ENCODE data around the gene BPTF. TPM values are rescaled to one million over a fixed set of nuclear protein-coding genes. Genes with fewer than 3 reads are reported as not detected.

The BPTF gene
- total and polyA plus RNA-seq, 2 experiments from 2014 or later, result 15.6 to 26.9 TPM

GRCh38 chr17:67862614-67863217 is 37.4 kb downstream of the BPTF start:
- peak; percentile 11 for DNase-seq
- H3K9me3 ChIP-seq (ENCODE audit: low read depth), result no peaks in the 10 kb centered on the region
- H4K20me1 ChIP-seq (ENCODE audit: insufficient read depth), result peaks cover 7% of the 10 kb centered on the region; the same call in 1 of the 2 replicates
- 56 to 82% methylated on average over 1 of the region's 1 CpG for WGBS, 2 experiments (ENCODE audit: low coverage in 1 of 2, low lambda C conversion rate in 2 of 2, missing lambda C conversion rate in 2 of 2)
- in situ Hi-C loops (cut with MboI), result no loop called here
- H3F3A ChIP-seq (ENCODE audit: insufficient read depth), result 0 out of 2 replicates have a peak, but pooled peaks cover 7% of the 10 kb centered on the region
- no peak overlapping the region for H3K9ac ChIP-seq
- H3K4me1 ChIP-seq (ENCODE audit: insufficient read depth), result no peaks in the 10 kb centered on the region
- no peaks in the 10 kb centered on the region for H3K27me3 ChIP-seq (replicated peaks; ENCODE audit: insufficient read depth)
- H3K79me2 ChIP-seq (ENCODE audit: insufficient read depth), result peaks cover 100% of the 10 kb centered on the region
- H3K27ac ChIP-seq, result no peak overlapping the region
- TF ChIP-seq EZH2phosphoT487 (IDR thresholded peaks at IDR 0.05; ENCODE audit: insufficient read depth, low read depth), result no peak
- no peak for TF ChIP-seq EZH2 (IDR thresholded peaks at IDR 0.05; ENCODE audit: insufficient read depth, poor library complexity, severe bottlenecking)
- no peaks in the 10 kb centered on the region for H3K9me2 ChIP-seq (ENCODE audit: insufficient read depth)
- no peak overlapping the region for H3K4me2 ChIP-seq (ENCODE audit: unreplicated experiment)
- H3K4me3 ChIP-seq, result no peak overlapping the region
- H2AFZ ChIP-seq, result no peak overlapping the region
- no peaks in the 10 kb centered on the region for H3K36me3 ChIP-seq (ENCODE audit: low read depth)

GRCh38 chr17:67863624-67864247 is 38.4 kb downstream of the BPTF start:
- Histone ChIP-seq H3K4me1 (ENCODE audit: insufficient read depth) (no peaks in the 10 kb centered on the region), H3K9me2 (ENCODE audit: insufficient read depth) (no peaks in the 10 kb centered on the region), H3K4me3 (no peak overlapping the region), H3K27me3 (replicated peaks; ENCODE audit: insufficient read depth) (no peaks in the 10 kb centered on the region), H2AFZ (no peak overlapping the region), H3K79me2 (ENCODE audit: insufficient read depth) (peaks cover 100% of the 10 kb centered on the region), H3K9ac (no peak overlapping the region), H3F3A (ENCODE audit: insufficient read depth) (0 out of 2 replicates have a peak, but pooled peaks cover 7% of the 10 kb centered on the region), H3K36me3 (ENCODE audit: low read depth) (no peaks in the 10 kb centered on the region), H4K20me1 (ENCODE audit: insufficient read depth) (peaks cover 7% of the 10 kb centered on the region; the same call in 1 of the 2 replicates), H3K27ac (no peak overlapping the region), H3K9me3 (ENCODE audit: low read depth) (no peaks in the 10 kb centered on the region), H3K4me2 (ENCODE audit: unreplicated experiment) (no peak overlapping the region)
- no peak for TF ChIP-seq EZH2phosphoT487 (IDR thresholded peaks at IDR 0.05; ENCODE audit: insufficient read depth, low read depth)
- TF ChIP-seq EZH2 (IDR thresholded peaks at IDR 0.05; ENCODE audit: insufficient read depth, poor library complexity, severe bottlenecking), result no peak
- 94 to 96% methylated on average over 1 of the region's 1 CpG for WGBS, 2 experiments (ENCODE audit: low coverage in 1 of 2, low lambda C conversion rate in 2 of 2, missing lambda C conversion rate in 2 of 2)
- in situ Hi-C loops (cut with MboI), result no loop called here
- no peak for DNase-seq

- Histone ChIP-seq H3K79me2 (ENCODE audit: insufficient read depth) (peaks cover 98% of the 10 kb centered on the region), H3K36me3 (ENCODE audit: low read depth) (no peaks in the 10 kb centered on the region), H4K20me1 (ENCODE audit: insufficient read depth) (peaks cover 5% of the 10 kb centered on the region; the same call in 1 of the 2 replicates), H3K4me1 (ENCODE audit: insufficient read depth) (no peaks in the 10 kb centered on the region), H3K27ac (no peak overlapping the region), H3K27me3 (replicated peaks; ENCODE audit: insufficient read depth) (no peaks in the 10 kb centered on the region), H3K9me3 (ENCODE audit: low read depth) (no peaks in the 10 kb centered on the region), H3K4me3 (no peak overlapping the region), H2AFZ (no peak overlapping the region), H3K9ac (no peak overlapping the region), H3K9me2 (ENCODE audit: insufficient read depth) (no peaks in the 10 kb centered on the region), H3F3A (ENCODE audit: insufficient read depth) (no peaks in the 10 kb centered on the region), H3K4me2 (ENCODE audit: unreplicated experiment) (no peak overlapping the region)
- in situ Hi-C loops (cut with MboI), result no loop called here
- WGBS, 2 experiments (ENCODE audit: low coverage in 1 of 2, low lambda C conversion rate in 2 of 2, missing lambda C conversion rate in 2 of 2), result 92 to 96% methylated on average over 1 of the region's 1 CpG
- DNase-seq, result no peak
- TF ChIP-seq EZH2 (IDR thresholded peaks at IDR 0.05; ENCODE audit: insufficient read depth, poor library complexity, severe bottlenecking) (no peak), EZH2phosphoT487 (IDR thresholded peaks at IDR 0.05; ENCODE audit: insufficient read depth, low read depth) (no peak)
Measured at GRCh38 chr17:67865438-67865837, 40.1 kb downstream of the BPTF start.

- WGBS, 2 experiments (ENCODE audit: low coverage in 1 of 2, low lambda C conversion rate in 2 of 2, missing lambda C conversion rate in 2 of 2), result 77 to 87% methylated on average over 4 of the region's 4 CpGs
- Histone ChIP-seq H3K4me3 (no peak overlapping the region), H3K9me2 (ENCODE audit: insufficient read depth) (no peaks in the 10 kb centered on the region), H3F3A (ENCODE audit: insufficient read depth) (no peaks in the 10 kb centered on the region), H3K9me3 (ENCODE audit: low read depth) (no peaks in the 10 kb centered on the region), H3K79me2 (ENCODE audit: insufficient read depth) (peaks cover 96% of the 10 kb centered on the region), H3K4me1 (ENCODE audit: insufficient read depth) (no peaks in the 10 kb centered on the region), H3K27ac (no peak overlapping the region), H4K20me1 (ENCODE audit: insufficient read depth) (no peaks in the 10 kb centered on the region), H3K36me3 (ENCODE audit: low read depth) (no peaks in the 10 kb centered on the region), H3K9ac (no peak overlapping the region), H3K4me2 (ENCODE audit: unreplicated experiment) (no peak overlapping the region), H3K27me3 (replicated peaks; ENCODE audit: insufficient read depth) (no peaks in the 10 kb centered on the region), H2AFZ (no peak overlapping the region)
- TF ChIP-seq EZH2phosphoT487 (IDR thresholded peaks at IDR 0.05; ENCODE audit: insufficient read depth, low read depth) (no peak), EZH2 (IDR thresholded peaks at IDR 0.05; ENCODE audit: insufficient read depth, poor library complexity, severe bottlenecking) (no peak)
- DNase-seq, result no peak
- in situ Hi-C loops (cut with MboI), result no loop called here
Measured at GRCh38 chr17:67867591-67867990, 42.3 kb downstream of the BPTF start.

Data from GM23248 (cell line).